Caki2 (cell line): Measurements from ENCODE around the gene LAPTM5. TPM values are rescaled to one million over a fixed set of nuclear protein-coding genes. Genes with fewer than 3 reads are reported as not detected.

ENCODE experiments used
- total RNA-seq: library from RNA; depleted of rRNA; stranded (reverse); fragments of >200 nt; shearing (Covaris generic); gene quantifications from 2 replicates; pipeline ENCODE4 v1.2.3, GENCODE V29; 2014; ENCODE audit warnings: low replicate concordance; rRNA removed

Gene LAPTM5
- total RNA-seq, 1 experiment from 2014 or later: 0.17 TPM

Other genes starting within 250 kb of the LAPTM5 start
- gene MATN1, start 34.2 kb downstream of the LAPTM5 start, total RNA-seq: not detected in 2 replicates
- gene SDC3, start 151.0 kb upstream of the LAPTM5 start, total RNA-seq: 8.2 and 15.0 TPM in 2 replicates